ENCODE measurements around the gene GRIA4. TPM values are rescaled to one million over a fixed set of nuclear protein-coding genes. Genes with fewer than 3 reads are reported as not detected.

Gene GRIA4
- total RNA-seq, 4 donors from 2014 or later = not detected

GRCh38 chr11:105738986-105739795 is 129.3 kb downstream of the GRIA4 start:
- H3K4me3 ChIP-seq = no peak overlapping the region
- no peaks in the 10 kb centered on the region for H3K27me3 ChIP-seq
- TF ChIP-seq CTCF (IDR thresholded peaks at IDR 0.05) = no peak
- TF ChIP-seq POLR2A (IDR thresholded peaks at IDR 0.05) = no peak
- DNase-seq = no peak
- H3K27ac ChIP-seq = no peak overlapping the region
- H3K4me1 ChIP-seq = no peaks in the 10 kb centered on the region
- intact Hi-C loops (cut with DNase I) = no loop called here
- H3K9me3 ChIP-seq = no peaks in the 10 kb centered on the region
- no peaks in the 10 kb centered on the region for H3K36me3 ChIP-seq
- 42 to 43% methylated on average over 5 of the region's 5 CpGs for WGBS, 2 donors

- TF ChIP-seq CTCF (IDR thresholded peaks at IDR 0.05) (no peak), POLR2A (IDR thresholded peaks at IDR 0.05) (no peak)
- intact Hi-C loops (cut with DNase I) = no loop called here
- 78 to 79% methylated on average over 4 of the region's 4 CpGs for WGBS, 2 donors
- no peaks in the 10 kb centered on the region for H3K27me3 ChIP-seq
- no peaks in the 10 kb centered on the region for H3K36me3 ChIP-seq
- H3K4me3 ChIP-seq = no peak overlapping the region
- DNase-seq = no peak
- no peaks in the 10 kb centered on the region for H3K9me3 ChIP-seq
- no peak overlapping the region for H3K27ac ChIP-seq
- no peaks in the 10 kb centered on the region for H3K4me1 ChIP-seq
These were observed 130.5 kb downstream of the GRIA4 start for GRCh38 chr11:105740164-105740903.

DNA sequence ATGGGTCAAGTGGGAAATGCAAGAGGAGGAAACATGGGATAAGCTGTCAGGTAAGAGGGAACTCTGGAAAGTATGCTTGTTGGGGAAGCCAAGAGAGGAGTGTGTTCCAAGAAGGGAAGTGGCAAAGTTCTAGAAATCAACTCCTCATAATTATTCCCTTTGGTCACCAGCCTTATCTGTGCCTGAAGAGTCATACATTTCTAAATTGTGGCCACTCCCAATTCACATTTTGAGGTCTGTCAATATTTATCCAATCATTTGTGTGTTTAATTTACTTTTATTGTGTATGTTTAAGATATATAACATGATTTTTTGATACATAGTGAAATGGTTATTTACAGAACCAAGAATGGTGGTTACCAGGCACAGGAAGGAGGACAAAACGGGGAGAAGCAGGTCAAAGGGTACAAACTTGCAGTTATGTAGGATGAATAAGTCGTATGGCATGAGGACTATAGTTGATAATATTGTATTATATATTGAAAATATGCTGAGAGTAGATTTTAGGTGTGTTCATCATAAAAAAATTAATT is 131.7 kb downstream of the GRIA4 start:
- intact Hi-C loops (cut with DNase I) = no loop called here
- Histone ChIP-seq H3K27ac (no peak overlapping the region), H3K4me1 (no peaks in the 10 kb centered on the region), H3K27me3 (no peaks in the 10 kb centered on the region), H3K36me3 (no peaks in the 10 kb centered on the region), H3K9me3 (no peaks in the 10 kb centered on the region), H3K4me3 (no peak overlapping the region)
- 65 to 75% methylated on average over 2 of the region's 2 CpGs for WGBS, 2 donors
- TF ChIP-seq POLR2A (IDR thresholded peaks at IDR 0.05) = no peak
- TF ChIP-seq CTCF (IDR thresholded peaks at IDR 0.05) = no peak
- no peak for DNase-seq

GRCh38 chr11:105754260-105754659 is 144.4 kb downstream of the GRIA4 start:
- no peak overlapping the region for H3K4me3 ChIP-seq
- no peaks in the 10 kb centered on the region for H3K36me3 ChIP-seq
- intact Hi-C loops (cut with DNase I) = no loop called here
- no peak for TF ChIP-seq POLR2A (IDR thresholded peaks at IDR 0.05)
- TF ChIP-seq CTCF (IDR thresholded peaks at IDR 0.05) = no peak
- H3K9me3 ChIP-seq = no peaks in the 10 kb centered on the region
- no peak for DNase-seq
- no peaks in the 10 kb centered on the region for H3K27me3 ChIP-seq
- H3K4me1 ChIP-seq = no peaks in the 10 kb centered on the region
- H3K27ac ChIP-seq = no peak overlapping the region
- 41 to 44% methylated on average over 1 of the region's 1 CpG for WGBS, 2 donors

DNA sequence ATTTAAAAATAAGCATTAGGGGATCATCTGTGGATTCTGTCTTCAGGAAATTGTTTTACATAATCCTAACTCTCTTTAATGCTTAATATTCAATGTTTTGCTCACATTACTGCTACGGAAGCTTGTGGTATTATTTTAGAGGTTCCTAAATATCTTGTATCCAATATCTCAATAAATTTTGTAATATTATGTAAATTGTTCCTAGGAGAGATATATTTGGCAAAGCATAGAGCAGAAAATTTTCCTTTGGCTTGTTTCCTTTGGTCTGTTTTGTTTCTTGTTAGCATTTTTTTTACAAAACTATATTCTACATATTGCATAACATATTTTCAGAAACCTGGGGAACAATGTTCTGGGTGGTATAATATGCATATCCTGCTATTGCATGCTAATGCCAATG is 144.8 kb downstream of the GRIA4 start:
- Histone ChIP-seq H3K27me3 (no peaks in the 10 kb centered on the region), H3K27ac (no peak overlapping the region), H3K36me3 (no peaks in the 10 kb centered on the region), H3K4me3 (no peak overlapping the region), H3K4me1 (no peaks in the 10 kb centered on the region), H3K9me3 (no peaks in the 10 kb centered on the region)
- DNase-seq = no peak
- WGBS, 2 donors = 76 to 85% methylated on average over 1 of the region's 1 CpG
- TF ChIP-seq POLR2A (IDR thresholded peaks at IDR 0.05) = no peak
- TF ChIP-seq CTCF (IDR thresholded peaks at IDR 0.05) = no peak
- intact Hi-C loops (cut with DNase I) = no loop called here
